Measurements from ENCODE around the gene RFX4.

Gene RFX4

GRCh38 chr12:106585521-106586277 is 2.9 kb downstream of the RFX4 start:
- H2BK12ac ChIP-seq (ENCODE audit: low read length in 2 of 2): no peak overlapping the region
- H3K18ac ChIP-seq (ENCODE audit: low read depth in 1 of 2, low read length in 2 of 2): no peak overlapping the region
- H2BK5ac ChIP-seq (ENCODE audit: low read depth, low read length, poor library complexity, severe bottlenecking): no peak overlapping the region
- peak overlapping the region; percentile 54 for H3K4me2 ChIP-seq (ENCODE audit: low read length, poor library complexity, severe bottlenecking)
- H3K27me3 ChIP-seq (ENCODE audit: control insufficient read depth in 1 of 2, insufficient read depth in 1 of 2, low read length in 2 of 2): peaks cover 88 to 96% of the 10 kb centered on the region in 2 experiments
- under 1% methylated on average over 63 of the region's 63 CpGs for WGBS
- no peak overlapping the region for H3K9ac ChIP-seq (ENCODE audit: low read length)
- no peak overlapping the region for H3K4ac ChIP-seq (ENCODE audit: low read depth in 1 of 2, low read length in 2 of 2)
- H3K36me3 ChIP-seq (ENCODE audit: control insufficient read depth in 1 of 2, insufficient read depth in 2 of 2, low read depth in 1 of 2, low read length in 2 of 2): peaks cover 0 to 5% of the 10 kb centered on the region in 2 experiments
- H3K4me1 ChIP-seq (ENCODE audit: control insufficient read depth, insufficient read depth, low read depth, low read length): peaks cover 45% of the 10 kb centered on the region
- peak overlapping the region in 1 of 2 experiments; percentile 26 for H3K4me3 ChIP-seq (ENCODE audit: insufficient read depth in 1 of 2, low read depth in 1 of 2, low read length in 2 of 2)
- no peak overlapping the region for H3K23ac ChIP-seq (ENCODE audit: low read length in 2 of 2)
- no peaks in the 10 kb centered on the region for H3K79me1 ChIP-seq (replicated peaks; ENCODE audit: low read length, poor library complexity, severe bottlenecking)
- H3K27ac ChIP-seq (ENCODE audit: low read length, poor library complexity, severe bottlenecking): no peak overlapping the region
- no peak overlapping the region for H4K8ac ChIP-seq (ENCODE audit: low read length)
- H2AFZ ChIP-seq (ENCODE audit: low read depth, low read length): no peak overlapping the region
- no peak overlapping the region for H2AK5ac ChIP-seq (ENCODE audit: low read length, severe bottlenecking)
- H3K14ac ChIP-seq (ENCODE audit: low read length in 2 of 2): no peak overlapping the region
- no peak overlapping the region for H2BK120ac ChIP-seq (ENCODE audit: low read depth, low read length)
- no peak overlapping the region for H4K91ac ChIP-seq (ENCODE audit: low read length)
- peak; percentile 3 for DNase-seq
- no peak overlapping the region for H2BK15ac ChIP-seq (ENCODE audit: low read depth, poor library complexity, severe bottlenecking)
- H3K9me3 ChIP-seq (ENCODE audit: control insufficient read depth, low read length): no peaks in the 10 kb centered on the region

GRCh38 chr12:106586278-106586802 is 3.5 kb downstream of the RFX4 start:
- no peak overlapping the region for H3K18ac ChIP-seq (ENCODE audit: low read depth in 1 of 2, low read length in 2 of 2)
- DNase-seq: no peak
- no peak overlapping the region for H4K91ac ChIP-seq (ENCODE audit: low read length)
- H3K4ac ChIP-seq (ENCODE audit: low read depth in 1 of 2, low read length in 2 of 2): no peak overlapping the region
- H3K23ac ChIP-seq (ENCODE audit: low read length in 2 of 2): no peak overlapping the region
- H3K14ac ChIP-seq (ENCODE audit: low read length in 2 of 2): no peak overlapping the region
- no peak overlapping the region for H2BK15ac ChIP-seq (ENCODE audit: low read depth, poor library complexity, severe bottlenecking)
- under 1% methylated on average over 35 of the region's 35 CpGs for WGBS
- H3K4me2 ChIP-seq (ENCODE audit: low read length, poor library complexity, severe bottlenecking): peak overlapping the region; percentile 60
- no peak overlapping the region for H2AFZ ChIP-seq (ENCODE audit: low read depth, low read length)
- peaks cover 82 to 92% of the 10 kb centered on the region in 2 experiments for H3K27me3 ChIP-seq (ENCODE audit: control insufficient read depth in 1 of 2, insufficient read depth in 1 of 2, low read length in 2 of 2)
- H3K4me1 ChIP-seq (ENCODE audit: control insufficient read depth, insufficient read depth, low read depth, low read length): peaks cover 41% of the 10 kb centered on the region
- H3K79me1 ChIP-seq (replicated peaks; ENCODE audit: low read length, poor library complexity, severe bottlenecking): no peaks in the 10 kb centered on the region
- no peak overlapping the region for H2AK5ac ChIP-seq (ENCODE audit: low read length, severe bottlenecking)
- no peak overlapping the region for H2BK5ac ChIP-seq (ENCODE audit: low read depth, low read length, poor library complexity, severe bottlenecking)
- no peaks in the 10 kb centered on the region for H3K9me3 ChIP-seq (ENCODE audit: control insufficient read depth, low read length)
- H3K36me3 ChIP-seq (ENCODE audit: control insufficient read depth in 1 of 2, insufficient read depth in 2 of 2, low read depth in 1 of 2, low read length in 2 of 2): peaks cover 0 to 5% of the 10 kb centered on the region in 2 experiments
- H2BK12ac ChIP-seq (ENCODE audit: low read length in 2 of 2): no peak overlapping the region
- H3K27ac ChIP-seq (ENCODE audit: low read length, poor library complexity, severe bottlenecking): no peak overlapping the region
- H3K4me3 ChIP-seq (ENCODE audit: insufficient read depth in 1 of 2, low read depth in 1 of 2, low read length in 2 of 2): peak overlapping the region in 1 of 2 experiments; percentile 26
- H3K9ac ChIP-seq (ENCODE audit: low read length): no peak overlapping the region
- H2BK120ac ChIP-seq (ENCODE audit: low read depth, low read length): no peak overlapping the region
- no peak overlapping the region for H4K8ac ChIP-seq (ENCODE audit: low read length)

DNA sequence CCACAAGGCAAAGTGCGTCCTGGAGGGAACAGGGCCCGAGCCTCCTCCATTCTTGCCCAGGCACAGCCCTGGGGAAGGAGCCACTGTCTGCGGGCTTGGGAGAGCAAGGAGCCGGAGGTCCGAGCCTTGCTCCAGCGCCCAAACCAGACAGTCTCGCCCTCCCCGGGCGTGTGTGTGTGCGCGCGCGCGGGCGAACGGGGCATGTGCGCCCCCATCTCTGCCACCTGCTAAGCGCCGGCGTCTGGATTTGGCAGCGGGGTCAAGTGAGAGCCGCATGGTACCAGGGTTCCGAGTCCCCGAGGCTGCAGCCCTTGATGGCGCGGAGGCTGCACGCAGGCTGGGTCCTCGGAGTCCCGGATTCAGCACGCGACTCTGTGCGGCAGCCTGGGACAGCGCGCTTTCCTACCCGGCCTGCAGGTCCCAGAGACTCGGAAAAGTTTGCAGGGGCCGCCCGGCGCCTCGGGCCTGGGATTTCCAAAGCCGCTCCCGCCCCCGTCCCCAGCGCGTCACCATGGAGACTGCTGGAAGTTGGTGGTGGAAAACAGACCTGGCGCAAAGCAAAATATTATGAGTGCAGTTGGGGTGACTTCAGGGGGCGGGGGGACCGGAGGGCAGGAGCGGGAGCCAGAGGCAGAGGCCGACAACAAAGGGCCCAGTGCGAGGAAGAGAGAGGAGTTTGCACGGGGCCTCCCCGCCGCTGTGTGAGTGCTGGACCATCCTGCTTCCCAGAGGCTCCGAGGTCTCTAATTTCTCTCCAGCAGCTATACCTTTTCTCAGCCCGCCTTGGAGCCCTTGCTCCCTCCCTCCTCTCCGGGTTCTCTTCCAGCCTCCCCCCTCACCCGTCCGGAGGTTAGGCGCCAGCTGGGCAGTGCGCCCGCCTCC is 4.2 kb downstream of the RFX4 start:
- H3K23ac ChIP-seq (ENCODE audit: low read length in 2 of 2): no peak overlapping the region
- H2BK15ac ChIP-seq (ENCODE audit: low read depth, poor library complexity, severe bottlenecking): no peak overlapping the region
- H3K4me3 ChIP-seq (ENCODE audit: insufficient read depth in 1 of 2, low read depth in 1 of 2, low read length in 2 of 2): no peak overlapping the region
- no peak overlapping the region for H3K18ac ChIP-seq (ENCODE audit: low read depth in 1 of 2, low read length in 2 of 2)
- WGBS: 2% methylated on average over 57 of the region's 62 CpGs
- peaks cover 84 to 86% of the 10 kb centered on the region in 2 experiments for H3K27me3 ChIP-seq (ENCODE audit: control insufficient read depth in 1 of 2, insufficient read depth in 1 of 2, low read length in 2 of 2)
- H3K9ac ChIP-seq (ENCODE audit: low read length): no peak overlapping the region
- H3K9me3 ChIP-seq (ENCODE audit: control insufficient read depth, low read length): no peaks in the 10 kb centered on the region
- no peaks in the 10 kb centered on the region for H3K79me1 ChIP-seq (replicated peaks; ENCODE audit: low read length, poor library complexity, severe bottlenecking)
- peaks cover 0 to 5% of the 10 kb centered on the region in 2 experiments for H3K36me3 ChIP-seq (ENCODE audit: control insufficient read depth in 1 of 2, insufficient read depth in 2 of 2, low read depth in 1 of 2, low read length in 2 of 2)
- H4K8ac ChIP-seq (ENCODE audit: low read length): no peak overlapping the region
- no peak overlapping the region for H3K14ac ChIP-seq (ENCODE audit: low read length in 2 of 2)
- no peak overlapping the region for H3K27ac ChIP-seq (ENCODE audit: low read length, poor library complexity, severe bottlenecking)
- no peak overlapping the region for H2BK120ac ChIP-seq (ENCODE audit: low read depth, low read length)
- H2BK12ac ChIP-seq (ENCODE audit: low read length in 2 of 2): no peak overlapping the region
- H3K4ac ChIP-seq (ENCODE audit: low read depth in 1 of 2, low read length in 2 of 2): no peak overlapping the region
- H2AFZ ChIP-seq (ENCODE audit: low read depth, low read length): no peak overlapping the region
- DNase-seq: peak; percentile 5
- no peak overlapping the region for H4K91ac ChIP-seq (ENCODE audit: low read length)
- no peak overlapping the region for H2AK5ac ChIP-seq (ENCODE audit: low read length, severe bottlenecking)
- H3K4me2 ChIP-seq (ENCODE audit: low read length, poor library complexity, severe bottlenecking): peak overlapping the region; percentile 60
- H2BK5ac ChIP-seq (ENCODE audit: low read depth, low read length, poor library complexity, severe bottlenecking): no peak overlapping the region
- H3K4me1 ChIP-seq (ENCODE audit: control insufficient read depth, insufficient read depth, low read depth, low read length): peaks cover 38% of the 10 kb centered on the region

DNA sequence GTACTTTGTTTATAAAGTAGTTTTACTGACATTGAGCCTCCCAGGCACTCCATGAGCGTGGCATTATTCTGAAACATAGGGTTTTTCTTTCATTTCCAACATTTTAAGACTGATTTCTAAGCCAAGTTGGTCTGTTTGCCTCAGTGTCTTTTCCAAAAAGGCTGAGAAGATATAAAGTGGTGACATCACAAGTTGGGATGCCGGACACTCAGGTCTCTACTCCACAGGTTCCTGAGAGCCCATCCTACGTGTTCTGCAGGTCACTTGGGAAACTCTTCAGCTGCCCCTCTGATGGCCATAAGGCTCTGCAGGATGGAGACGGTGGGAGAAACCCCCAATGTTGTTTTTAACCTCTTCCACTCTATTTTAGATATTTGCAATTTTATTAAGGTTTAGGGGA is 6.0 kb downstream of the RFX4 start:
- H3K14ac ChIP-seq (ENCODE audit: low read length in 2 of 2): no peak overlapping the region
- H3K18ac ChIP-seq (ENCODE audit: low read depth in 1 of 2, low read length in 2 of 2): no peak overlapping the region
- no peak overlapping the region for H3K27ac ChIP-seq (ENCODE audit: low read length, poor library complexity, severe bottlenecking)
- no peak overlapping the region for H3K4me3 ChIP-seq (ENCODE audit: insufficient read depth in 1 of 2, low read depth in 1 of 2, low read length in 2 of 2)
- H3K27me3 ChIP-seq (ENCODE audit: control insufficient read depth in 1 of 2, insufficient read depth in 1 of 2, low read length in 2 of 2): peaks cover 78 to 81% of the 10 kb centered on the region in 2 experiments
- no peak overlapping the region for H2AK5ac ChIP-seq (ENCODE audit: low read length, severe bottlenecking)
- no peak overlapping the region for H2BK15ac ChIP-seq (ENCODE audit: low read depth, poor library complexity, severe bottlenecking)
- no peak overlapping the region for H3K4ac ChIP-seq (ENCODE audit: low read depth in 1 of 2, low read length in 2 of 2)
- H4K8ac ChIP-seq (ENCODE audit: low read length): no peak overlapping the region
- no peak overlapping the region for H2BK5ac ChIP-seq (ENCODE audit: low read depth, low read length, poor library complexity, severe bottlenecking)
- H3K9ac ChIP-seq (ENCODE audit: low read length): no peak overlapping the region
- H3K4me1 ChIP-seq (ENCODE audit: control insufficient read depth, insufficient read depth, low read depth, low read length): peaks cover 24% of the 10 kb centered on the region
- peaks cover 0 to 5% of the 10 kb centered on the region in 2 experiments for H3K36me3 ChIP-seq (ENCODE audit: control insufficient read depth in 1 of 2, insufficient read depth in 2 of 2, low read depth in 1 of 2, low read length in 2 of 2)
- no peak for DNase-seq
- no peak overlapping the region for H2AFZ ChIP-seq (ENCODE audit: low read depth, low read length)
- no peak overlapping the region for H2BK120ac ChIP-seq (ENCODE audit: low read depth, low read length)
- H3K4me2 ChIP-seq (ENCODE audit: low read length, poor library complexity, severe bottlenecking): no peak overlapping the region
- 45% methylated on average over 2 of the region's 4 CpGs for WGBS
- no peak overlapping the region for H3K23ac ChIP-seq (ENCODE audit: low read length in 2 of 2)
- H3K9me3 ChIP-seq (ENCODE audit: control insufficient read depth, low read length): no peaks in the 10 kb centered on the region
- H2BK12ac ChIP-seq (ENCODE audit: low read length in 2 of 2): no peak overlapping the region
- no peaks in the 10 kb centered on the region for H3K79me1 ChIP-seq (replicated peaks; ENCODE audit: low read length, poor library complexity, severe bottlenecking)
- H4K91ac ChIP-seq (ENCODE audit: low read length): no peak overlapping the region

Measured in mesenchymal stem cell (in vitro differentiated cells and primary cell).